ENCODE results near the gene NRXN3.

The NRXN3 gene

DNA sequence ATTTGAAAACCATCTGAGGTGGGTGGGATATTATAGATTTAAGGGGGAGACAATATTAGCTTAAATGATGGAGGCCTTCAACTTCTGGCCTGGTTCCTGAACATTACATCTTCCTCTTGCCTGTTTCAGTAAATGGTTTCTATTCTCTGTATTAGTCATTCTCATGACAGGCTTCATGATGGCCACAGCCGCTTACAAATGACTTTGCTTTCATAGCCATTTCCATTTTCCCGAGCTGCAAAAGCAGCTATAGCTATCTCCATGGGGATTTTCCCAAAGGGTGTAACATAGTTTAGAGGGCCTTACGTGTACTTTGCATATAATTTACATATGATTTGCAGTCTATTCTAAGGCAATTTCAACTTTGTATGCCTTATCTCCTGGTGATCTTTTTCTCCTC is 121.8 kb downstream of the NRXN3 start:
- H3K9me3 ChIP-seq (ENCODE audit: control insufficient read depth, insufficient read depth, low read depth, low read length), result no peaks in the 10 kb centered on the region
- CTCF ChIA-PET, result no interaction called here
- no peak overlapping the region for H3K27ac ChIP-seq (ENCODE audit: extremely low read depth, low read depth, low read length)
- TF ChIP-seq ZNF2 (tag by site-specific recombination; IDR thresholded peaks at IDR 0.05) (no peak), ZNF202 (tag by site-specific recombination; IDR thresholded peaks at IDR 0.05; ENCODE audit: borderline replicate concordance) (no peak), TSHZ1 (tag by site-specific recombination; IDR thresholded peaks at IDR 0.05; ENCODE audit: borderline replicate concordance) (no peak)
- TF ChIP-seq, protein P1, sequence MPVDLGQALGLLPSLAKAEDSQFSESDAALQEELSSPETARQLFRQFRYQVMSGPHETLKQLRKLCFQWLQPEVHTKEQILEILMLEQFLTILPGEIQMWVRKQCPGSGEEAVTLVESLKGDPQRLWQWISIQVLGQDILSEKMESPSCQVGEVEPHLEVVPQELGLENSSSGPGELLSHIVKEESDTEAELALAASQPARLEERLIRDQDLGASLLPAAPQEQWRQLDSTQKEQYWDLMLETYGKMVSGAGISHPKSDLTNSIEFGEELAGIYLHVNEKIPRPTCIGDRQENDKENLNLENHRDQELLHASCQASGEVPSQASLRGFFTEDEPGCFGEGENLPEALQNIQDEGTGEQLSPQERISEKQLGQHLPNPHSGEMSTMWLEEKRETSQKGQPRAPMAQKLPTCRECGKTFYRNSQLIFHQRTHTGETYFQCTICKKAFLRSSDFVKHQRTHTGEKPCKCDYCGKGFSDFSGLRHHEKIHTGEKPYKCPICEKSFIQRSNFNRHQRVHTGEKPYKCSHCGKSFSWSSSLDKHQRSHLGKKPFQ (tag by site-specific recombination; IDR thresholded peaks at IDR 0.05), result no peak
- POLR2A ChIA-PET, result no interaction called here
- no peaks in the 10 kb centered on the region for H3K36me3 ChIP-seq (ENCODE audit: control insufficient read depth in 2 of 2, insufficient read depth in 1 of 2, low read length in 2 of 2)
- no peak overlapping the region for H3K4me3 ChIP-seq (ENCODE audit: low read depth, low read length)
- H3K4me1 ChIP-seq (ENCODE audit: control insufficient read depth, insufficient read depth, low read length), result no peaks in the 10 kb centered on the region

DNA sequence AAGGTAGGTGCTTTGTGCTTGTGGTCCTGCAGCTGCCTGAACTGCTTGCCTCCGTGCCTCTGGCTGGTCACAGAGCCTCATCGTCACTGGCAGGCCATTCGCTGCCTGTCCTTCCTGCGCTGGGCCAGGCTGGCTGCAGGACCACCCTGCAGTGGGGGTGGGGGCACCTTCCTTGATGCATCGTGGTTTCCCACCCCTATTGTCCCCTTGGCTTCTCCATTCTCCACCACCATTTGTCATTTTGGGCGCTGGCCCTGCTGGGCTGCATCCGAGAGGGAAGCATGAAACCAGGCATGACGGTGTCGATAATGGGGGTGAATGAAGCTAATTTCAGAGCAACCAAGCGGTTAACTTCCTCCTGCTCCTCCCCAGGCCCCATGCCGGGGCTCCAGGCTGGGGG is 127.7 kb downstream of the NRXN3 start:
- POLR2A ChIA-PET, result no interaction called here

More for the DNA sequence above, 127.7 kb downstream of the NRXN3 start:
- no peak overlapping the region for H3K4me3 ChIP-seq (ENCODE audit: low read depth, low read length)
- no peaks in the 10 kb centered on the region for H3K9me3 ChIP-seq (ENCODE audit: control insufficient read depth, insufficient read depth, low read depth, low read length)
- H3K4me1 ChIP-seq (ENCODE audit: control insufficient read depth, insufficient read depth, low read length), result no peaks in the 10 kb centered on the region
- no peak overlapping the region for H3K27ac ChIP-seq (ENCODE audit: extremely low read depth, low read depth, low read length)
- CTCF ChIA-PET, result interaction anchor here (0.5 kb wide), 1 partner anchor 17 kb away, joined by 3 read pairs; no protein-coding TSS in a partner anchor
- no peaks in the 10 kb centered on the region for H3K36me3 ChIP-seq (ENCODE audit: control insufficient read depth in 2 of 2, insufficient read depth in 1 of 2, low read length in 2 of 2)
- TF ChIP-seq ZNF366 (tag by site-specific recombination; conservative IDR thresholded peaks at IDR 0.05), result no peak
- TF ChIP-seq TRIM28 (IDR thresholded peaks at IDR 0.05; ENCODE audit: borderline replicate concordance, low read length), result no peak
- TF ChIP-seq SP7 (tag by site-specific recombination; IDR thresholded peaks at IDR 0.05), result no peak
- TF ChIP-seq PRDM6 (tag by site-specific recombination; IDR thresholded peaks at IDR 0.05), result no peak
- TF ChIP-seq ZNF558 (tag by site-specific recombination; IDR thresholded peaks at IDR 0.05), result no peak
- TF ChIP-seq ZFHX2 (tag by site-specific recombination; conservative IDR thresholded peaks at IDR 0.05), result no peak
- TF ChIP-seq ZNF10 (tag by site-specific recombination; IDR thresholded peaks at IDR 0.05), result no peak
- TF ChIP-seq ZNF530 (tag by site-specific recombination; IDR thresholded peaks at IDR 0.05; ENCODE audit: low read depth), result no peak
- TF ChIP-seq ZNF792 (tag by site-specific recombination; IDR thresholded peaks at IDR 0.05), result no peak
- no peak for TF ChIP-seq ZNF571 (tag by site-specific recombination; IDR thresholded peaks at IDR 0.05)
- TF ChIP-seq ZNF654 (tag by site-specific recombination; IDR thresholded peaks at IDR 0.05; ENCODE audit: low read depth), result no peak
- TF ChIP-seq BCL11B (tag by site-specific recombination; IDR thresholded peaks at IDR 0.05; ENCODE audit: low read depth), result no peak
- TF ChIP-seq ZNF223 (tag by site-specific recombination; IDR thresholded peaks at IDR 0.05), result no peak
- TF ChIP-seq ZNF404 (tag by site-specific recombination; IDR thresholded peaks at IDR 0.05), result no peak
- no peak for TF ChIP-seq ZNF335 (tag by site-specific recombination; conservative IDR thresholded peaks at IDR 0.05)
- no peak for TF ChIP-seq ZNF639 (tag by site-specific recombination; IDR thresholded peaks at IDR 0.05)
- TF ChIP-seq HOXD13 (CRISPR knock-in tag; IDR thresholded peaks at IDR 0.05; ENCODE audit: borderline replicate concordance), result no peak
- TF ChIP-seq, protein P2, sequence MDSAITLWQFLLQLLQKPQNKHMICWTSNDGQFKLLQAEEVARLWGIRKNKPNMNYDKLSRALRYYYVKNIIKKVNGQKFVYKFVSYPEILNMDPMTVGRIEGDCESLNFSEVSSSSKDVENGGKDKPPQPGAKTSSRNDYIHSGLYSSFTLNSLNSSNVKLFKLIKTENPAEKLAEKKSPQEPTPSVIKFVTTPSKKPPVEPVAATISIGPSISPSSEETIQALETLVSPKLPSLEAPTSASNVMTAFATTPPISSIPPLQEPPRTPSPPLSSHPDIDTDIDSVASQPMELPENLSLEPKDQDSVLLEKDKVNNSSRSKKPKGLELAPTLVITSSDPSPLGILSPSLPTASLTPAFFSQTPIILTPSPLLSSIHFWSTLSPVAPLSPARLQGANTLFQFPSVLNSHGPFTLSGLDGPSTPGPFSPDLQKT (IDR thresholded peaks at IDR 0.05; ENCODE audit: borderline replicate concordance, low read depth, low read length), result no peak
- TF ChIP-seq EGR2 (tag by site-specific recombination; IDR thresholded peaks at IDR 0.05; ENCODE audit: low read depth), result no peak
